ENCODE measurements around the gene HAUS2.

DNA sequence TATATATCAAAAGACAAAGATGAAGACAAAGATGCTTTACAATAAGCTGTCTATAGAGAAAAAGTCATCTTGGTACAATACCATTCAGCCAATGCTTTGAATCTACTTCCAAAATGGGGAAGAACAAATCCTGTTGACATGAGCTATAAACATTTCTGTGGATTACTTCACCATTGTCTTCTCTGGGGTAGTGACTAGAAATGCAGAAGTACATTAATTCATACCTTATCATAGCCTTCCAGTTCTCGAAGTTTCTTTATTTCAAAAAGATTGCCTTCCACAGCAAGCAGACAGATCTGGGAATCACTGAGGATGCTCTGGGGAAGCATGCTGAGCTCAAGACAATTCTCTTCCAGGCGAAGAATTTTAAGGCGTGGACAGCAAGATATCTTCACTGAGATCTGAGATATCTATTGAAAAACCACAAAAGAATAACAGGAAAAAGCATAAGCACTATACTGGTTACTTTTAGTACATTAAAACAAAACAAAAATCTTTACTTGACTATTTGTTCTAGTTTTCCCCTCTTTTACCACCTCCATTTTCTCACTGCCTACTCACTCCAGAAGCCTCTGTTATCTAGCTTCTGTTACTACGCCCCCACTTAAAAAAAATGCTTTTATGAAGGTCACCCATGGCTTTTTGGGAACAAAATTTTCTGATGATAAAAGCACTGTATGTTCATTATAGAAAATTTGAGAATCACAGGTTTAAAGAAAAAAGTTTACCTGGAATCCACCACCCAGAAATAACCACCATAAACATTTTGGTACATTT is 3.6 kb upstream of the HAUS2 start:
- TF ChIP-seq, protein P1, sequence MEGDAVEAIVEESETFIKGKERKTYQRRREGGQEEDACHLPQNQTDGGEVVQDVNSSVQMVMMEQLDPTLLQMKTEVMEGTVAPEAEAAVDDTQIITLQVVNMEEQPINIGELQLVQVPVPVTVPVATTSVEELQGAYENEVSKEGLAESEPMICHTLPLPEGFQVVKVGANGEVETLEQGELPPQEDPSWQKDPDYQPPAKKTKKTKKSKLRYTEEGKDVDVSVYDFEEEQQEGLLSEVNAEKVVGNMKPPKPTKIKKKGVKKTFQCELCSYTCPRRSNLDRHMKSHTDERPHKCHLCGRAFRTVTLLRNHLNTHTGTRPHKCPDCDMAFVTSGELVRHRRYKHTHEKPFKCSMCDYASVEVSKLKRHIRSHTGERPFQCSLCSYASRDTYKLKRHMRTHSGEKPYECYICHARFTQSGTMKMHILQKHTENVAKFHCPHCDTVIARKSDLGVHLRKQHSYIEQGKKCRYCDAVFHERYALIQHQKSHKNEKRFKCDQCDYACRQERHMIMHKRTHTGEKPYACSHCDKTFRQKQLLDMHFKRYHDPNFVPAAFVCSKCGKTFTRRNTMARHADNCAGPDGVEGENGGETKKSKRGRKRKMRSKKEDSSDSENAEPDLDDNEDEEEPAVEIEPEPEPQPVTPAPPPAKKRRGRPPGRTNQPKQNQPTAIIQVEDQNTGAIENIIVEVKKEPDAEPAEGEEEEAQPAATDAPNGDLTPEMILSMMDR (IDR thresholded peaks at IDR 0.05; ENCODE audit: poor library complexity): no peak
- TF ChIP-seq EZH2 (IDR thresholded peaks at IDR 0.05; ENCODE audit: borderline replicate concordance): no peak
- TF ChIP-seq EZH2phosphoT487 (IDR thresholded peaks at IDR 0.05; ENCODE audit: low read depth, severe bottlenecking, unreplicated experiment): no peak

Data from hepatocyte (in vitro differentiated cells).